SJSA1 (cell line): Measurements from ENCODE around the gene FOXE1. TPM values are rescaled to one million over a fixed set of nuclear protein-coding genes. Genes with fewer than 3 reads are reported as not detected.

Experiments
- DNase-seq, 2 experiments: peaks; one replicate each; pipeline ENCODE4 v3.0.0-alpha.2; 2015 to 2020; ENCODE audit warnings: low spot score in 2 of 2, low read depth in 1 of 2
- H3K27ac ChIP-seq: fragments of 250-450 bp; sonication (Bioruptor Pico); 2 replicates; pipeline ENCODE4 v1.5.1; 2020; ENCODE audit warnings: mild to moderate bottlenecking, moderate library complexity
- H3K27me3 ChIP-seq: fragments of 250-450 bp; sonication (Bioruptor Pico); replicated peaks from 2 replicates; pipeline ENCODE4 v1.5.1; 2020; ENCODE audit warnings: mild to moderate bottlenecking, moderate library complexity
- H3K36me3 ChIP-seq: fragments of 250-450 bp; sonication (Bioruptor Pico); 2 replicates; pipeline ENCODE4 v1.5.1; 2020; ENCODE audit warnings: mild to moderate bottlenecking
- H3K4me1 ChIP-seq: fragments of 250-450 bp; sonication (Bioruptor Pico); replicated peaks from 2 replicates; pipeline ENCODE4 v1.6.1; 2021; ENCODE audit warnings: mild to moderate bottlenecking
- H3K4me3 ChIP-seq: fragments of 250-450 bp; sonication (Bioruptor Pico); 2 replicates; pipeline ENCODE4 v1.5.1; 2020; ENCODE audit warnings: mild to moderate bottlenecking
- H3K9me3 ChIP-seq: fragments of 250-450 bp; sonication (Bioruptor Pico); replicated peaks from 2 replicates; pipeline ENCODE4 v1.5.1; 2020; ENCODE audit warnings: mild to moderate bottlenecking
- total RNA-seq: library from RNA; depleted of rRNA; stranded (reverse); fragments of >200 nt; shearing (Covaris generic); gene quantifications from 2 replicates; pipeline ENCODE4 v1.2.3, GENCODE V29; 2014; rRNA removed

The FOXE1 gene
- 3.1 and 4.7 TPM in 2 replicates for total RNA-seq

DNA sequence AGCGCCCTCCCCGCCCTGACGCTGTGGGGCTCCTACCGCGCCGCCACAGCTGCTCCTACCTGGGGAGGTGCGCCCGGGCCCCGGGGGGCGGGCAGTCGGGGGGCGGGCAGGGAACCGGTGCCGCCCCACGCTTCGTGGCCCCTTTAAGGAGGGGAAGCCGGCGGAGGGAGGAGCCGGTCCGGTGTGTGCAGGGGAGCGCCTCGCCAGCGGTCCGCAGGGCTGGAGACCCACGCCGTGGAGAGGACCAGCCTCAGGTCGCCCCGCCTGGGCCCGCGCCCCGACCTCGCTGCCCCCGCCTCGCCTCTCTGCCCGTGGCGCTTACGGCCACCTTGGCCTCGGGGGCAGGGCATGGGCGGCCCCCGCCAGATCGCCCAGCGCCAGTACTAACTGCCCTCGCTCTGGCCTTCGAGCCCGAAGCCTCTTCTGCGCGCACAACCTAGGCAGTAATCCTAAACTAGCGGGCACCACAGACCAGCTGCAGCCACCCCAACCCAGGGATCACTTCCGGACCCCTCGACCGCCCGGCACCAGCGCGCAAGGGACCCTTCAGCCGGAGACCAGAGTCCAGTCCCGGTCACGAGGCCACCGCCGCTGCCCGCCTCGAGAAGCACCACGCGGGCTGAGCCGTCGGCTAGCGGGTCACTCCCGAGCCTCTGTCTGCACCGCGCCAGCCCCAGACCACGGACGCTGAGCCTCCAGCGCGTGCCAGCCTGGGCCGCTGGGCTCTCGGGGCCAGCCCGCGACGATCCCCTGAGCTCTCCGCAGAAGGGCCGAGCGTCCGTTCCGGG, at the start of gene FOXE1:
Gene FOXE1, plus strand, starts transcription at position 171 of the 788 bp plus-strand sequence. CDS start 689 bp downstream, outside the sequence.
- H3K27ac ChIP-seq = peak within 1 kb of the TSS; percentile 69
- H3K4me1 ChIP-seq = peaks cover 19% of the 10 kb centered on the region
- peak within 1 kb of the TSS; percentile 71 for H3K4me3 ChIP-seq
- H3K36me3 ChIP-seq = 0 out of 2 replicates have a peak, but pooled peaks cover 3% of the 10 kb centered on the region
- DNase-seq = no peak
- no peaks in the 10 kb centered on the region for H3K27me3 ChIP-seq
- H3K9me3 ChIP-seq = peaks cover 6% of the 10 kb centered on the region; the same call in 1 of the 2 replicates

DNA sequence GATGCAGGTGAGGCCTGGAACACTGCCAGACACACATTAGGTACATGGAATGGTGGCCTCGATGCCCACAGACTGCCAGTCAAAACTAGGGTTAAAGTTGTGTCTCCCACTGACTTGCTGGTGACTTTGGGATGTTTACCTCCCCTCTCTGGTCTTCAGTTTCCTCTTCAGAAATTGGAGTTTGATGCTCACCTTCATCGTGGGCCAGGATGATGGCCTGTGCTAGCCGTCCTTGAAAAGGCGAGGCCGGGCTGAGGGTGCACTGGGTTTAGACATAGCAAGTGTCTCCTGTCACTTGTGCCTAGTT, 49.0 kb upstream of the FOXE1 start:
- Histone ChIP-seq H3K27ac (no peak overlapping the region), H3K4me3 (peak overlapping the region; percentile 55), H3K9me3 (no peaks in the 10 kb centered on the region), H3K36me3 (no peaks in the 10 kb centered on the region), H3K27me3 (no peaks in the 10 kb centered on the region), H3K4me1 (peaks cover 40% of the 10 kb centered on the region)
- no peak for DNase-seq

DNA sequence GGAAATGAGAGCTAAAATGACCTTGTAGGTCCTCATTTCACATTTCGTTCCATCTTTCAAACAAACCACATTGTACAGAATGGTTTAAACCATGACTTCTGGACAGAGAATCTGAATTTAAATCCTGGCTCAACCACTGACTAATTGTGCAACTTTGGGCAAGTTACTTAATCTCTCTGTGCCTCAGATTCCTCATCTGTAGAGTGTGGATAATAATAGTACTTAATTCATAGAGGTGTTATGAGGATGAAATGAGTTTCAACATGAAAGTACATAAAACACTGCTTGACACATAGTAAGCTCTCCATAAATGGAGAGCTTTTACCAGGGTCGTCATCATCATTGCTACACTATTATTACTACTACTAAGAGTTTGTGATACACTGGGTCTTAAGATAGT, 46.3 kb upstream of the FOXE1 start:
- Histone ChIP-seq H3K36me3 (no peaks in the 10 kb centered on the region), H3K4me1 (peaks cover 66% of the 10 kb centered on the region)

DNA sequence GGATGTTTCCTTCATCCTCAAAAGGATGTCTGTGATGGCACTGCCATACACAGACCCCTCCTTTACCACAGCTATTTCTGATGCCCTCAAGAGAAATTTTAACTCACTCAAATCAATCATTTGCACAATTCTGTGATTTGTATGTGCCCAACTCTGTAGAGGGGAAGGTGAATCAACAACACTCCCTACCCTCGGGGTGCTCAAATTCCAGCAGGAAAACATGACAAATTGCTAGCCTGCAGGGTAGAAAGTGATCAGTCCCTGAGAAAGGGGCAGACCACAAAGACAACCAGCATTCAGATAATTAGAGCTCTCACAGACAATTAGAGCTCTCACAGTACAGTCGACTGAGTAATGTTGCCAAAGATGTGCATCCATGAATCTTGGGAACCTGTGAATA, 45.3 kb upstream of the FOXE1 start:
- Histone ChIP-seq H3K27ac (no peak overlapping the region), H3K36me3 (no peaks in the 10 kb centered on the region), H3K4me1 (peaks cover 64% of the 10 kb centered on the region), H3K27me3 (no peaks in the 10 kb centered on the region), H3K9me3 (no peaks in the 10 kb centered on the region), H3K4me3 (no peak overlapping the region)
- DNase-seq = no peak

More for the DNA sequence above, 46.3 kb upstream of the FOXE1 start:
- Histone ChIP-seq H3K4me3 (no peak overlapping the region), H3K9me3 (no peaks in the 10 kb centered on the region), H3K27me3 (no peaks in the 10 kb centered on the region), H3K27ac (no peak overlapping the region)
- DNase-seq = no peak

DNA sequence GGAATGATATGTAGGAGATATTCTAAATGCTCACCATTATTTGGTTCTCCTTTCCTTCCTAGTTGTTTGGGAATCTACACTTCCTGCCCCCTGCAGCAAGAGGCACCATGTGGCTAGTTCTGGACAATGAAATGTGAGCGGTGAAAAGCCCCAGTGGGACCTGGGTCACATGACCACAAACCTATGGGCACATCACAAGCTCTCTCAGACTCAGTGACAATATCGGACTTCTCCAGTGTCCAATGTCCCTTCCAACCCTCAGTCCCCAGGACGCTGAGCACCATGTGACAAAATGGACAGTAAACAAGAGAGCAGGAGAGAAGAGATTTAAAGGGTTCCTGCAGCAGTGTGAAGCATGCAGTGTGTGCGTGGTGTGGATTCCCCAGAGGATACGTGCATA, 44.6 kb upstream of the FOXE1 start:
- Histone ChIP-seq H3K4me3 (no peak overlapping the region), H3K9me3 (no peaks in the 10 kb centered on the region), H3K27ac (no peak overlapping the region), H3K4me1 (peaks cover 56% of the 10 kb centered on the region), H3K27me3 (no peaks in the 10 kb centered on the region), H3K36me3 (no peaks in the 10 kb centered on the region)
- no peak for DNase-seq

DNA sequence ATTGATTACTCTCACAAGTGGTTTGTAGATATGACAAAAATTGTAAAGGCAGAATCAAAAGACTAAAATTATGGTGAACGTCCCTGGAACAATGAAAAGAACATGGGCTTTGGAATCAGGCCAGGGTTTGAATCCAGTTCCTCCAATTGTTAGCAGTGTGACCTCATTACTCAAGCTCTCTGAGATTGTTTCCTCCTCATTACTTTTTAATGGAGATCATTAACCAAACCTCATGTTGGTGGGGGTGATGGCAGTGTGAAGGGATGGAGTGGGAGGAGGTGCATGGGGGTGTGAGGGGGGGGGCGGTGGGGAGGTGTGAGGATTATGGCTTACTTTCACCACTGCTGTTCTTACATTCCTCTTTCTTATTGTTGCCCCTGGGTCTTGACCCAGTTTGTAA, 44.1 kb upstream of the FOXE1 start:
- H3K9me3 ChIP-seq = no peaks in the 10 kb centered on the region
- DNase-seq = peak in 1 of 2 experiments; percentile 34
- H3K4me3 ChIP-seq = no peak overlapping the region
- H3K36me3 ChIP-seq = no peaks in the 10 kb centered on the region
- H3K27me3 ChIP-seq = no peaks in the 10 kb centered on the region
- peak overlapping the region; percentile 90 for H3K27ac ChIP-seq
- peaks cover 51% of the 10 kb centered on the region for H3K4me1 ChIP-seq

DNA sequence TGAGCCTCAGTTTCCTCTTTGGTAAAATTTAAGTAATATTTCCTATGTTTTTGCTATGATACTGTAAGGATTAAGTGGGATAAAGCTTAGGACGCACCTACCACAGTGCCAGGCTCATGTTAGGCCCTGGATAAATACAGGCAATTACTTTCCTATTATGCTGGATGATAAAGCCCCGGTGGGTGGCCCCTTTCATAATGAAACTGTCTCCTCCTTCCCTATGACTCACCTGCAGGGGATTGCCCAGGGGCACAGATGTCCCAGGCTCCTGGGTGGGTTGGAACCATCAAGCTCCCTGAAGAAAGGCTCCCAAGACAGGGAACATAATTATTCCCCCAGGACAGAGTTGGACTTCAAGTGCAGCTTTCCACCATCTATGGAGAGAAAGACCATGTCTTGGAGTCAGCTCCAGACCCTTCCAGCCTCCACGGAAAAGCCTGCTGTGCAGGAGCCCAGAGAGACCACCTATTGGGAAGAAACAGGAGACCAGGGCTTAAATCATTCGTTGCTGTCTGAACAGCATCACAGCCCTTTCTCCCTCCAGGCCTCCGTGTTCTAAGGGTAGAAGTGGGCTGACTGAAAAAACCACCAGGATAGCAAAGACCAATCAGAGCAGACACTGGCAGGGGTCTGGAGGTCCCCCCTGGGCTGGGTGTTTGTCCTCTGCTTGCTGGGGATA, 43.2 kb upstream of the FOXE1 start:
- Histone ChIP-seq H3K27ac (peak overlapping the region; percentile 90), H3K4me3 (no peak overlapping the region), H3K9me3 (no peaks in the 10 kb centered on the region), H3K4me1 (peaks cover 49% of the 10 kb centered on the region), H3K36me3 (no peaks in the 10 kb centered on the region), H3K27me3 (no peaks in the 10 kb centered on the region)
- DNase-seq = peak; percentile 92 to 93

DNA sequence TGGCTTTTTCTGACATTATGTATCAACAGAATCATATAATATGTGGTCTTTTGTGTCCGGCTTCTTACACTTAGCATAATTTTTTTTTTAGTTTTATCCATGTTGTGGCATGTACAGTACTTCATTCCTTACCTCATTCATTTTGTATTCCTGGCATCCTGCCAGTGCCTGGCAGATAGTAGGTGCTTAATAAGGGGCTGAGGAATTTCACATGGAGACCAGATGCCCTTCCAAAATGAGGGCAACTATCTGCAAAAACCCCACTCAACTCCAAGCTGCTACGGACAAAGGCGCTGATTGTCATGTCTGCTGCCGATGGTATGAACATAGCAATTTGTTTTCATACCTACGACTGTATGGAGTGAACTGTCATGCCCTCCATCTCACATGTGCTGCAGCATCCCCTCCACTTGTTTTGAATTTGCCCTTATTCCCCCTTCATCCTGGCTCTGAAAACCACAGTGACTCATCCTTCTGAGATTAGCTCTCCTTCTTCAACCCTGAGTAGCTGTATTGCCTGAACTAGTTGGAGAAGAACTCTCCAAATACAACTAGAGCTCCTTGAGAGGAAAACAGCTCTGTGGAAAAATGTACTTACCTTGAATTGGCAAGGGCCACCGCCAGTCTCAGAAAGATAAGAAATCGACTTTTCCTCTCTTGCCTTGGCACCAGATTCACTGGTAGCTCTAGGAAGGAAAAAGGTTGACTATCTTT, 41.3 kb upstream of the FOXE1 start:
- H3K4me3 ChIP-seq = no peak overlapping the region
- H3K27ac ChIP-seq = 0 out of 2 replicates have a peak overlapping the region, but pooled peaks have one; percentile 9
- peaks cover 49% of the 10 kb centered on the region for H3K4me1 ChIP-seq
- H3K9me3 ChIP-seq = no peaks in the 10 kb centered on the region
- peak; percentile 52 to 74 for DNase-seq
- no peaks in the 10 kb centered on the region for H3K36me3 ChIP-seq
- no peaks in the 10 kb centered on the region for H3K27me3 ChIP-seq

DNA sequence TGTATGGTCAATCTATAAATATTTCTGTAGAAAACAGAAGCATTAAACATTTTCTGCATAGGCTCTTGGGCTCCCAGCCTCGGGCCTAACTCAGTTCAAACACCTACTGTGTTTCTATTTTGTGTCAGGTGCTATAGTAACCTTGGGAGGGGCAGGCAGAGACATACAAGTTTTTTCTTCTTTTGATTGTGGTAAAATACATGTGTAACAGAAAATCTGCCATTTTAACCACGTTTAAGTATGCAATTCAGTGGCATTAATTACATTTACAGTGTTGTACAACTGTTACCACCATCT, 40.8 kb upstream of the FOXE1 start:
- H3K27ac ChIP-seq = no peak overlapping the region
- H3K4me3 ChIP-seq = no peak overlapping the region
- no peaks in the 10 kb centered on the region for H3K9me3 ChIP-seq
- H3K27me3 ChIP-seq = no peaks in the 10 kb centered on the region
- DNase-seq = no peak
- peaks cover 49% of the 10 kb centered on the region for H3K4me1 ChIP-seq
- H3K36me3 ChIP-seq = no peaks in the 10 kb centered on the region

DNA sequence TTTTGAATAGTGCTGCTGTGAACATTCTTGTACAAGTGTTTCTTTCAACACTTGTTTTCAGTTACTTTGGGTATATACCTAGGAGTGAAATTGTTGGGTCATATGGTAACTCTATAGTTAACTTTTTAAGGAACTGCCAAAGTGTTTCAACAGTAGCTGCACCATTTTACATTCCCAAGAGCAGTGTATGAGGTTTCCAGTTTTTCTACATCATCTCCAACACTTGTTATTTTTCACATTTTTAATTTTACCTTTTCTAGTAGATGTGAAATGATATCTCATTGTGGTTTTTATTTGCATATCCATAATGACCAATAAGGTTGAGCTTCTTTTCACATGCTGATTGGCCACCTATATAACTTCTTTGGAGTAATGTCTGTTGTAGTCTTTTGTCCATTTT, 40.0 kb upstream of the FOXE1 start:
- no peaks in the 10 kb centered on the region for H3K27me3 ChIP-seq
- H3K36me3 ChIP-seq = no peaks in the 10 kb centered on the region
- no peak overlapping the region for H3K4me3 ChIP-seq
- no peak overlapping the region for H3K27ac ChIP-seq
- DNase-seq = no peak
- H3K9me3 ChIP-seq = no peaks in the 10 kb centered on the region
- peaks cover 44% of the 10 kb centered on the region for H3K4me1 ChIP-seq

DNA sequence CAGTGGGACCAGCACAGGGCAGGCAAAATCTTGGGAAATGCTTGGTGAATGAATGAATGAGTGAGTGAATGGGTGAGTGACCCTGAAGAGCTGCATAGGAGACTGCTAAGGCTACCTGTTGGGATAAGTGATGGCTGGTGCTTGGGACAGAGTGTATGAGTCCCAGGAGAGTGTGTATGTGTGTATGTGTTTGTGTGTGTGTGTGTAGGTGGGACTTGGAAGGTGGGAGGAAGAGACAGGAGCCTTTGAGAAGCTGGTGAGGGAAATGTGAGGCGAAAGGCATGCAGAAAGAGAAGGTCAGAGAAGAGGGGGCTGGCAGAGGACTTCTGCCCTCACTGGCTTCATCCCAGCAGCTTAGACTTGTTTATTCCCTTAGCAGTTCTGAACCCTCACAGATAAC, 33.3 kb upstream of the FOXE1 start:
- no peaks in the 10 kb centered on the region for H3K36me3 ChIP-seq
- H3K4me3 ChIP-seq = no peak overlapping the region
- H3K9me3 ChIP-seq = no peaks in the 10 kb centered on the region
- DNase-seq = no peak
- no peaks in the 10 kb centered on the region for H3K27me3 ChIP-seq
- H3K4me1 ChIP-seq = no peaks in the 10 kb centered on the region
- H3K27ac ChIP-seq = no peak overlapping the region

DNA sequence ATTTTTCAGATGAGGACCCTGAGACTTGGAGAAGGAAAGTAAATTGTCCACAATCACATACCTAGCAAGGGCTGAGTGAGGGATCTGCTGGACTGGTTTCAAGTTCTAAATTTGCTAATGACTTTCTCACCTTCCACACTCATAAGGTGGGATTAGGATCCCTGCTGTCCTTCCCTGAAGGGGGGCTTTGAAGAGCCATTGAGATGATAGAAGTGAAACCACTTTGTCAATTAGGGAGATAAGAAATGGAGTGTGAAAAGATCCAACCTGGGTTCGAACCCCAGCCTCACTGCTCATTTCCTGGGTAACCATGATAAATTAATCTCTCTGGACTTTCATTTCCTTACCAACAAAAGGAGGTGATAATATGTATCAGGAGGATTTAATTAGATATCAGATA, 32.7 kb upstream of the FOXE1 start:
- Histone ChIP-seq H3K4me3 (no peak overlapping the region), H3K36me3 (no peaks in the 10 kb centered on the region), H3K4me1 (no peaks in the 10 kb centered on the region), H3K27ac (no peak overlapping the region), H3K9me3 (no peaks in the 10 kb centered on the region), H3K27me3 (no peaks in the 10 kb centered on the region)
- DNase-seq = no peak

DNA sequence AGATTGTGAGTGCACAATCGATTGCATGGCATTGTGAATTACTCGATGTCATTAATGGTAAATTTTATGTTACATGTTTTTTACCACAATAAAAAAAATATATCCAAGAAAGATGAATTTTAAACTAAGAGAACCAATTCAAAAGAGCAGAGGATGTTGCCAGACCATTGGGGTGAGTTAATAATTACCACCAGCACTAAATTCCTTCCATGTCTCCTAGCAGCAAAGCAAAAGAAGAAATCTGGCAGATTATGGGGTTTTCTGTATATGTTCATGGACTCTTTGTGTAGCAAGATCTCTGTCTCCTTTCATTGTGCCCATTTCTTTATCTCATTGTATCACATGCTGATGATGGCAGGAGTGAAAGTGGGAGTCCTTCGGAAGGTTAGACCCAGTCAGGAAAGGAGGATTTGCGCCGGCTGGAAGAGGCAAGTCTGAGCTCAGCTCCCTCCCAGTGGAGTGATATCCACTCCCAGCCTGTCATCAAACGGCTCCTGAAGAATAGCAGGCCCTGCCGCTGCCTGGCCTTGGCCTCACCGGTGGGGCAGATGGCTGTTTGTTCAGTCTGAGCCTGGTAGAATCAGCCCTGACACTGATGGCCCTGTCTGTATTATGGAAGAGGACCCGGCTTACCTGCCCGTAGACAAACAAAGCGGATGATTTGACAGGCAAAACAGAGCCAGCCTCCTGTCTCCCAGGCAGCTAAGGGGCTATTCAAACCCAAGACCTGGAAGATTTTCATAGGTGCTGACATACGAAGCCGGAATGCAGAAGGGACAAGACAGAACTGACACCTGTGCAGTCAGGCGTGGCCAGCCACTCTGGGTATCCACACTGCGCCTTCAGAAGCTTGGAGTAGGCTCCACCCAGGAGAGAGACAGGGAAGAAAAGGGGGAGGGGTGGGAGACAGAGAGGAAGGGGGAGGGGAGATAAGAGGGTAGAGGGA, 21.9 kb upstream of the FOXE1 start:
- H3K27me3 ChIP-seq = peaks cover 2% of the 10 kb centered on the region; the same call in 1 of the 2 replicates
- H3K4me3 ChIP-seq = no peak overlapping the region
- H3K27ac ChIP-seq = no peak overlapping the region
- H3K36me3 ChIP-seq = no peaks in the 10 kb centered on the region
- no peaks in the 10 kb centered on the region for H3K4me1 ChIP-seq
- no peak for DNase-seq
- H3K9me3 ChIP-seq = no peaks in the 10 kb centered on the region
